Keratinocyte (primary cell): Measurements from ENCODE around the gene BDP1.

Experiments used
- EZH2 ChIP-seq: IDR thresholded peaks from one replicate; pipeline ENCODE4 v1.6.1; 2012; ENCODE audit warnings: inconsistent platforms, mild to moderate bottlenecking, low read length, moderate library complexity
- TF ChIP-seq, protein P1 (sequence below), 3 experiments: IDR thresholded peaks in 1 of 3; conservative IDR thresholded peaks in 1 of 3; optimal IDR thresholded peaks in 1 of 3; 2 replicates in 2 of 3; 3 replicates in 1 of 3; pipeline versions ENCODE3 to v1.5.1; 2011; ENCODE audit warnings: low read length in 3 of 3, mild to moderate bottlenecking in 3 of 3, moderate library complexity in 2 of 3, control low read depth in 1 of 3, inconsistent platforms in 1 of 3; ENCODE audit not compliant: insufficient read depth in 2 of 3; ENCODE audit errors: extremely low read depth in 1 of 3

DNA sequence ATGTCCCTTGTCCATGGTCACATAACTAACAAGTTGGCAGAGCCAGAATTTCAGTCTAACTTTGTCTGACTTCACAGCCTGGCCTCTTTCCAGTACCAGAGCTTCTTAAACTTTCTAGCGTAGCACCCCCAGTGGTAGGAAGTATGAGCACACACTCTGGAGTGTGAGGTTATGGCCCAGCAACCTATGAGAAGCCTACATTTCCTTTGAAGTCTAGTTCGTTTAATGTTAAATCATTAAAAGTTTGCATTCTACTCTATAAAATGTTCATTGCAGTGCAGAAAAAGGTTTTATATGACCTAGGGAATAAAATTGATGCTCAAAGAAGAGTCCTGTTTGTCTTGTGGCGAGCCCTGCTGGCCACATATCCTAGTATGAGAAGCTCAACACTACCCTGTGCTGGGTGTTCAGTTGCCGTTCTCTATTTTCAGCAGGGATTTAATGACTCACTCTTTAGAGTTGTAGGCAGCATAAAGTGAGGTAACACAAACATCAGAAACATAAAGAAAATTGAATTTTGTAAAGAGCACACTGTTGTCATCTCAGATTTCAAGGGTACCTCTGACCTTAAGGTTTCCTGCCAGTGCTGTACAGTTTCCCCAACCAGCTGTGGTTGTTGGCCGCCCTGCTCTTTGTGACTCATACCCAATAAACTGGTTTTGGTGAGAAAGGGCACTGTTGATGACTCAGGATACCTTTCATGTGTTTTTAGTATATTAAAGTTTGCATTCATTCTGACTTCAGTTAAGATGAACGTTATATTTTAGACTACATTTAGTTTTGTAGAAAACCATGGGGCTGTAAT is 146.0 kb downstream of the BDP1 start:
- TF ChIP-seq EZH2: no peak
- TF ChIP-seq, protein P1, sequence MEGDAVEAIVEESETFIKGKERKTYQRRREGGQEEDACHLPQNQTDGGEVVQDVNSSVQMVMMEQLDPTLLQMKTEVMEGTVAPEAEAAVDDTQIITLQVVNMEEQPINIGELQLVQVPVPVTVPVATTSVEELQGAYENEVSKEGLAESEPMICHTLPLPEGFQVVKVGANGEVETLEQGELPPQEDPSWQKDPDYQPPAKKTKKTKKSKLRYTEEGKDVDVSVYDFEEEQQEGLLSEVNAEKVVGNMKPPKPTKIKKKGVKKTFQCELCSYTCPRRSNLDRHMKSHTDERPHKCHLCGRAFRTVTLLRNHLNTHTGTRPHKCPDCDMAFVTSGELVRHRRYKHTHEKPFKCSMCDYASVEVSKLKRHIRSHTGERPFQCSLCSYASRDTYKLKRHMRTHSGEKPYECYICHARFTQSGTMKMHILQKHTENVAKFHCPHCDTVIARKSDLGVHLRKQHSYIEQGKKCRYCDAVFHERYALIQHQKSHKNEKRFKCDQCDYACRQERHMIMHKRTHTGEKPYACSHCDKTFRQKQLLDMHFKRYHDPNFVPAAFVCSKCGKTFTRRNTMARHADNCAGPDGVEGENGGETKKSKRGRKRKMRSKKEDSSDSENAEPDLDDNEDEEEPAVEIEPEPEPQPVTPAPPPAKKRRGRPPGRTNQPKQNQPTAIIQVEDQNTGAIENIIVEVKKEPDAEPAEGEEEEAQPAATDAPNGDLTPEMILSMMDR (optimal IDR thresholded peaks at IDR 0.05 in 1 of 3, IDR thresholded peaks at IDR 0.05 in 1 of 3, conservative IDR thresholded peaks at IDR 0.05 in 1 of 3; ENCODE audit: extremely low read depth in 1 of 3, insufficient read depth in 2 of 3, low read length in 3 of 3): peak; percentile 58 to 77 (median 68)
